CD4-positive, alpha-beta T cell treated with Interleukin-17A for 4 hours (primary cell): ENCODE measurements around the gene PRPH2.
"Not testable (repeated sequence)": the region's sequence is repeated elsewhere in the genome, so short reads cannot be mapped to it uniquely, and the experiment has no call there.

Experiments used
- DNase-seq: peaks from one replicate; pipeline ENCODE4 v3.0.0-alpha.2; 2020; ENCODE audit warnings: mixed read lengths

Gene PRPH2

GRCh38 chr6:42696526-42697267 lies 25.7 kb downstream of the PRPH2 start:
- no peak for DNase-seq

GRCh38 chr6:42694586-42694985 lies 27.8 kb downstream of the PRPH2 start:
- DNase-seq: no peak

- peak; percentile 11 for DNase-seq
Observed at GRCh38 chr6:42693725-42694323, 28.6 kb downstream of the PRPH2 start.

GRCh38 chr6:42692137-42692911 lies 30.1 kb downstream of the PRPH2 start:
- no peak for DNase-seq

- no peak for DNase-seq
Observed at GRCh38 chr6:42690872-42691271, 31.5 kb downstream of the PRPH2 start.

GRCh38 chr6:42690151-42690702 lies 32.2 kb downstream of the PRPH2 start:
- DNase-seq: no peak

- no peak for DNase-seq
Observed at GRCh38 chr6:42689371-42689770, 33.0 kb downstream of the PRPH2 start.

- DNase-seq: no peak
Observed at GRCh38 chr6:42688281-42688680, 34.1 kb downstream of the PRPH2 start.

GRCh38 chr6:42679358-42679757 lies 43.0 kb downstream of the PRPH2 start:
- no peak for DNase-seq

GRCh38 chr6:42674780-42675179 lies 47.6 kb downstream of the PRPH2 start:
- no peak for DNase-seq

GRCh38 chr6:42674368-42674767 lies 48.0 kb downstream of the PRPH2 start:
- DNase-seq: not testable (repeated sequence)

GRCh38 chr6:42664718-42665117 lies 57.7 kb downstream of the PRPH2 start:
- no peak for DNase-seq

GRCh38 chr6:42661540-42662153 lies 60.8 kb downstream of the PRPH2 start:
- DNase-seq: peak; percentile 90

GRCh38 chr6:42659806-42660205 lies 62.6 kb downstream of the PRPH2 start:
- no peak for DNase-seq

GRCh38 chr6:42653851-42654250 lies 68.5 kb downstream of the PRPH2 start:
- DNase-seq: no peak

GRCh38 chr6:42652024-42652746 lies 70.2 kb downstream of the PRPH2 start:
- DNase-seq: no peak
